Neuronal stem cell (in vitro differentiated cells): ENCODE measurements around the gene TTC28.

Experiments used
- DNase-seq: peaks from one replicate; pipeline ENCODE4 v3.0.0-alpha.2; 2013; ENCODE audit warnings: low spot score
- H2AFZ ChIP-seq: one replicate; pipeline ENCODE4 v1.6.1; 2013; ENCODE audit warnings: mild to moderate bottlenecking, low read length, inconsistent platforms
- H2AK5ac ChIP-seq: 2 replicates; pipeline ENCODE4 v1.6.1; 2013; ENCODE audit warnings: low read depth, mild to moderate bottlenecking, inconsistent platforms, low read length, moderate library complexity, mixed read lengths
- H2BK120ac ChIP-seq: 2 replicates; pipeline ENCODE4 v1.6.1; 2013; ENCODE audit warnings: low read depth, mild to moderate bottlenecking, inconsistent platforms, low read length, moderate library complexity, mixed read lengths
- H2BK12ac ChIP-seq: one replicate; pipeline ENCODE4 v1.6.1; 2013; ENCODE audit warnings: low read length, inconsistent platforms
- H2BK15ac ChIP-seq: 2 replicates; pipeline ENCODE4 v1.6.1; 2013; ENCODE audit warnings: mild to moderate bottlenecking, low read length, inconsistent platforms, mixed read lengths
- H2BK5ac ChIP-seq: one replicate; pipeline ENCODE4 v1.6.1; 2013; ENCODE audit warnings: inconsistent platforms, mild to moderate bottlenecking, low read length, moderate library complexity
- H3K14ac ChIP-seq: one replicate; pipeline ENCODE4 v1.6.1; 2013; ENCODE audit warnings: low read length, inconsistent platforms
- H3K18ac ChIP-seq: 2 replicates; pipeline ENCODE4 v1.6.1; 2013; ENCODE audit warnings: low read length, inconsistent platforms
- H3K23ac ChIP-seq: 2 replicates; pipeline ENCODE4 v1.6.1; 2013; ENCODE audit warnings: low read depth, mild to moderate bottlenecking, mixed read lengths, low read length, inconsistent platforms; ENCODE audit not compliant: poor library complexity
- H3K27ac ChIP-seq: replicated peaks from 3 replicates; pipeline ENCODE4 v1.5.1; 2013; ENCODE audit warnings: low read length, inconsistent platforms
- H3K27me3 ChIP-seq, 3 experiments: 2 replicates each; pipeline ENCODE4 v1.6.1; 2013; ENCODE audit warnings: low read length in 3 of 3, mild to moderate bottlenecking in 2 of 3, inconsistent platforms in 1 of 3, low read depth in 1 of 3, mixed read lengths in 1 of 3, moderate library complexity in 1 of 3; ENCODE audit not compliant: control insufficient read depth in 3 of 3, insufficient read depth in 3 of 3
- H3K36me3 ChIP-seq, 2 donors: replicated peaks in 1 of 2; 2 replicates each; pipeline ENCODE4 v1.6.1; 2013; ENCODE audit warnings: low read length in 2 of 2; ENCODE audit not compliant: control insufficient read depth in 2 of 2, insufficient read depth in 2 of 2
- H3K4ac ChIP-seq: 2 replicates; pipeline ENCODE4 v1.6.1; 2013; ENCODE audit warnings: inconsistent platforms, mild to moderate bottlenecking, low read length, moderate library complexity
- H3K4me1 ChIP-seq, 2 donors: 1 replicate in 1 of 2; 2 replicates in 1 of 2; pipeline ENCODE4 v1.6.1; 2013; ENCODE audit warnings: low read length in 2 of 2, low read depth in 1 of 2; ENCODE audit not compliant: control insufficient read depth in 2 of 2, insufficient read depth in 1 of 2
- H3K4me2 ChIP-seq: one replicate; pipeline ENCODE4 v1.6.1; 2013; ENCODE audit warnings: mild to moderate bottlenecking, low read length, inconsistent platforms; ENCODE audit not compliant: insufficient read depth, poor library complexity, severe bottlenecking
- H3K4me3 ChIP-seq, 2 donors: 2 replicates each; pipeline ENCODE4 v1.5.1; 2013; ENCODE audit warnings: low read length in 2 of 2, mild to moderate bottlenecking in 2 of 2, inconsistent platforms in 1 of 2, moderate library complexity in 1 of 2
- H3K79me1 ChIP-seq: one replicate; pipeline ENCODE4 v1.6.1; 2013; ENCODE audit warnings: low read depth, mild to moderate bottlenecking, inconsistent platforms, low read length, moderate library complexity
- H3K9ac ChIP-seq: one replicate; pipeline ENCODE4 v1.6.1; 2013; ENCODE audit warnings: mild to moderate bottlenecking, low read depth, low read length, inconsistent platforms; ENCODE audit not compliant: poor library complexity
- H3K9me3 ChIP-seq, 2 donors: replicated peaks in 1 of 2; 2 replicates each; pipeline versions ENCODE3 to v1.6.1; 2013; ENCODE audit warnings: low read length in 2 of 2, mild to moderate bottlenecking in 2 of 2, inconsistent platforms in 1 of 2, low read depth in 1 of 2, mixed read lengths in 1 of 2, moderate library complexity in 1 of 2; ENCODE audit not compliant: control insufficient read depth in 2 of 2, insufficient read depth in 1 of 2
- H4K8ac ChIP-seq: one replicate; pipeline ENCODE4 v1.6.1; 2013; ENCODE audit warnings: low read depth, mild to moderate bottlenecking, inconsistent platforms, low read length, moderate library complexity
- H4K91ac ChIP-seq: one replicate; pipeline ENCODE4 v1.6.1; 2013; ENCODE audit warnings: low read length, low read depth, mild to moderate bottlenecking, inconsistent platforms; ENCODE audit not compliant: poor library complexity
- WGBS, 2 donors: extraction: QIAGEN DNeasy Blood & Tissue Kit; methylation state at CpG; one replicate each; pipeline ENCODE4 v1.1.7; 2013; ENCODE audit warnings: missing lambda C conversion rate in 2 of 2, mixed read lengths in 1 of 2; ENCODE audit not compliant: insufficient read length in 2 of 2, insufficient replicate concordance in 1 of 2; ENCODE audit errors: extremely low coverage in 2 of 2; 5-methylcytosine and 5-hydroxymethylcytosine counted together

TTC28 gene

DNA sequence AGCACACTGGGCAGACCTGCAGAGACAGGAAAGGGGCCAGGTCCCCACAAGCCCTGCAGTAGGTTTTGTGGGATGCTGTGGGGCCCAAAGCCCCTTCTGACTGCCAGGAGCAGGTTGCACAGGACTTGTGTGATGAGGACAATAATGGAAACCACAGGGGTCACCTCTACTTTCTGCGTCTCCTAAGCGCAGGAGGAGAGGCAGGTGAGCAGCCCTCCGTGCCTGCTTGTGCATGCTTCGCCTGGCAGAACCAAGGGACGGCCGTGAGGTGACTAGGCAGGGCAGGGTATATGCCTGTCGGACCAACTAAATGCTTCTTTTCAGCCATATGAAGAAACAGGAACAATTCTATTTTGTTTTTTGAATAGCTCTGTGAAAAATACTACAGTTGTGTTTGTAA is 682.7 kb downstream of the TTC28 start:
- Histone ChIP-seq H3K4me3 (no peak overlapping the region), H3K36me3 (peaks cover 27 to 95% of the 10 kb centered on the region in 2 donors), H3K9ac (no peak overlapping the region), H2AK5ac (no peak overlapping the region), H3K79me1 (no peaks in the 10 kb centered on the region), H3K27ac (no peak overlapping the region), H2BK5ac (no peak overlapping the region), H3K4me2 (no peak overlapping the region), H2AFZ (no peak overlapping the region), H2BK15ac (no peak overlapping the region), H2BK120ac (no peak overlapping the region), H3K18ac (no peak overlapping the region), H2BK12ac (no peak overlapping the region), H3K23ac (no peak overlapping the region), H4K91ac (no peak overlapping the region), H3K14ac (no peak overlapping the region), H4K8ac (no peak overlapping the region), H3K9me3 (no peaks in the 10 kb centered on the region), H3K4me1 (no peaks in the 10 kb centered on the region), H3K27me3 (no peaks in the 10 kb centered on the region), H3K4ac (no peak overlapping the region)
- WGBS, 2 donors, result no CpG with 5 or more reads among the region's 7 CpGs
- no peak for DNase-seq

- H3K18ac ChIP-seq, result no peak overlapping the region
These were observed 683.1 kb downstream of the TTC28 start for GRCh38 chr22:27996529-27996925.

DNA sequence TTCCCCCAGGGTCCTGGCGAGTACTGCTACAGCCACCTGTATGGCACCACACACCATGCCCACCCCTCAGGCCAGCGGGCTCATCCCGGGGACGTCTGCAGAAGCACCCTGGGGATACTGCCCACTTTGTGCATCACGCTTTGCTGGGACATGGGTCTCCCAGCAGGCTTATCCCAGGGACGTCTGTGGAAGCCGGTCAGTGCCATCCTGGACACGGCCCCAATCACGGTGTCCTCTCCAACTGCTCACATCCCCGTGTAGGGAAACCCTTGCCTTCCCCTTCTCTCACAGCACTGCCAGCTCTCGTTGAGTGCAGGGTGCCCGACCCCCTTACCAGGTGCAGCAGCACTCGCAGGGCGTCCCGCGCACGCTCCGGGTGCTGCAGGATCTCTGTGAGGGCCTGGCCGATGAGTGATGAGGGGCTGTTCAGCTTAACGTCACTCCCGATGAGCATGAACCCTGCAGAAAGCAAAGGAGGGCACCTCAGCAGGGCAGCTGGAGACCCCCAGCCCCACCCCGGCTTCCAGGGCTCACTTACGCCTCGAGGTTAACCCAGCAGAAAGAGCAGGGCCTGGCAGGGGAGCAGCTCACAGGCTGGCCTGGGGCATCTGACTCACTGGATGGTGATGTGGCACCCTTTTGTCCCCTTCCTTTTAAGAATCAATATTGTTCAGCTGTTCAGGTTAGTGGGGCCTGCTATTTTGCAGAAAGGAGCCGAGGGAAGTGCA is 683.7 kb downstream of the TTC28 start:
- Histone ChIP-seq H2AK5ac (no peak overlapping the region), H2BK12ac (no peak overlapping the region), H2BK120ac (no peak overlapping the region), H3K4me1 (no peaks in the 10 kb centered on the region), H3K36me3 (peaks cover 25 to 97% of the 10 kb centered on the region in 2 donors), H3K4me2 (no peak overlapping the region), H3K23ac (peak overlapping the region; percentile 80), H3K27ac (no peak overlapping the region), H4K91ac (no peak overlapping the region), H3K27me3 (no peaks in the 10 kb centered on the region), H2BK15ac (no peak overlapping the region), H3K14ac (no peak overlapping the region), H3K4ac (no peak overlapping the region), H3K4me3 (no peak overlapping the region), H3K9me3 (no peaks in the 10 kb centered on the region), H4K8ac (no peak overlapping the region), H3K18ac (peak overlapping the region; percentile 36), H3K9ac (no peak overlapping the region), H2AFZ (no peak overlapping the region), H2BK5ac (peak overlapping the region; percentile 45), H3K79me1 (no peaks in the 10 kb centered on the region)
- no CpG with 5 or more reads among the region's 25 CpGs for whole genome bisulfite sequencing, 2 donors
- no peak for DNase-seq

More at GRCh38 chr22:27996529-27996925, 683.1 kb downstream of the TTC28 start:
- Histone ChIP-seq H4K91ac (no peak overlapping the region), H3K23ac (no peak overlapping the region), H2BK12ac (no peak overlapping the region), H3K27me3 (no peaks in the 10 kb centered on the region), H3K4me1 (no peaks in the 10 kb centered on the region), H3K27ac (no peak overlapping the region), H3K9ac (no peak overlapping the region), H2AFZ (no peak overlapping the region), H3K4me3 (no peak overlapping the region), H2BK5ac (no peak overlapping the region), H3K4ac (no peak overlapping the region), H3K4me2 (no peak overlapping the region), H2AK5ac (no peak overlapping the region), H2BK120ac (no peak overlapping the region), H3K36me3 (peaks cover 27 to 97% of the 10 kb centered on the region in 2 donors), H3K79me1 (no peaks in the 10 kb centered on the region), H3K9me3 (no peaks in the 10 kb centered on the region), H2BK15ac (no peak overlapping the region), H4K8ac (no peak overlapping the region), H3K14ac (no peak overlapping the region)
- no CpG with 5 or more reads among the region's 6 CpGs for WGBS, 2 donors
- DNase-seq, result no peak

DNA sequence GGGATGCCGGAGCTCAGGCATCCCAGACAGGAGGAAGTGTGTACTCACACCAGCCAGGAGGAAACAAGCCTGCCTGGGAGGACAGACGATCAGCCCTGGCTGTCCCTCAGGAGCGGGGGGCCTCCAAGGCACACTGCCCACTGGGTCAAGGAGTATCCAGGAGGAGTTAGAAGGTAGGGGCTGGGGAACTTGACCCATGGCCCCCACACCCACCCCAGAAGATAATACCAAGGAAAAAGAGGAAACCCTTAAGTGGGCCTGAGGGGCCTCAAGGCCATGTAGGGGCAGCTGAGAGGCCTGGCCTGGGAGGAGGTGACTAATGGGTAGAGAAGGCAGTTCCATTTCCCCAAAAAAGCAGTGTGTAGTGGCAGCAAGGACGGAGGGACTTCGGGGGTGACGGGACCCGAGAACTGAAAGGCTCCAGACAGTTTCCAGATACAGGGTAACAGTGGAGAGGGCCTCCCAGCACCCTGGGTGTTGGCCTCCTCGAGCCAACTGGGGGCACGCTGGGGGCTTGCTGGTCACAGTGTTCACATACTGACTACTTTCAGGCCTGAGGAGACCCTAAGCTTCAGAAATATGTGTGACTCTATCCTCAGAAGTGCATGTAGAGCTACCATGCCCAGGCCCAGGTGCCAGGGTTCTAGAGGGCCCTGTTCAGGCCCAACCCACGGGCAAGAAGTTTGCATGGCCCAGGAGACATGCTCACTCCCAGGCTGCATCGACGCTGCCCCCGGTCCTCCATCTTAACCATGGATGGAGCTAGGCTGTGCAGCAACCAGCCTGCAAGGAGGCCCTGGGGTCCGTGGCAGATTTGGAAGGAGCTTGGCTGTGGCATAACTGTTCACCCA is 684.9 kb downstream of the TTC28 start:
- H3K9ac ChIP-seq, result no peak overlapping the region
- H2AFZ ChIP-seq, result no peak overlapping the region
- H2AK5ac ChIP-seq, result no peak overlapping the region
- peaks cover 22 to 96% of the 10 kb centered on the region in 2 donors for H3K36me3 ChIP-seq
- H3K4ac ChIP-seq, result no peak overlapping the region
- no peak overlapping the region for H3K4me3 ChIP-seq
- no peak overlapping the region for H3K4me2 ChIP-seq
- H3K27ac ChIP-seq, result no peak overlapping the region
- DNase-seq, result no peak
- no peak overlapping the region for H4K91ac ChIP-seq
- no peak overlapping the region for H2BK5ac ChIP-seq
- no peaks in the 10 kb centered on the region for H3K4me1 ChIP-seq
- WGBS, 2 donors, result no CpG with 5 or more reads among the region's 14 CpGs
- H2BK12ac ChIP-seq, result no peak overlapping the region
- no peak overlapping the region for H4K8ac ChIP-seq
- H3K27me3 ChIP-seq, result no peaks in the 10 kb centered on the region
- no peaks in the 10 kb centered on the region for H3K79me1 ChIP-seq
- no peak overlapping the region for H3K14ac ChIP-seq
- H3K18ac ChIP-seq, result no peak overlapping the region
- no peaks in the 10 kb centered on the region for H3K9me3 ChIP-seq
- H3K23ac ChIP-seq, result no peak overlapping the region
- H2BK15ac ChIP-seq, result no peak overlapping the region
- no peak overlapping the region for H2BK120ac ChIP-seq
